Colonic mucosa (tissue), 4 donors: ENCODE data around the gene FDXACB1. TPM values are rescaled to one million over a fixed set of nuclear protein-coding genes. Genes with fewer than 3 reads are reported as not detected.

Experiments used
- DNase-seq: peaks from one replicate; pipeline ENCODE4 v3.0.0-alpha.2; 2020
- H3K27ac ChIP-seq: fragments of 200-600 bp; one replicate; pipeline ENCODE4 v1.8.0; 2021
- H3K27me3 ChIP-seq: fragments of 200-600 bp; one replicate; pipeline ENCODE4 v1.8.0; 2021
- H3K36me3 ChIP-seq: fragments of 200-600 bp; one replicate; pipeline ENCODE4 v1.8.0; 2021
- H3K4me1 ChIP-seq: fragments of 200-600 bp; one replicate; pipeline ENCODE4 v1.8.0; 2021; ENCODE audit warnings: mild to moderate bottlenecking
- H3K4me3 ChIP-seq: fragments of 200-600 bp; one replicate; pipeline ENCODE4 v1.8.0; 2021
- H3K9ac ChIP-seq, 2 donors: one replicate each; pipeline ENCODE4 v1.7.0; 2013; ENCODE audit warnings: control low read depth in 2 of 2, low read depth in 2 of 2, low read length in 2 of 2
- H3K9me3 ChIP-seq: fragments of 200-600 bp; one replicate; pipeline ENCODE4 v1.8.0; 2021
- intact Hi-C: fragments of 100-400 bp; cut with DNase I; formaldehyde crosslinking; loops from one replicate; pipeline ENCODE4 v1.14.1; 2022
- total RNA-seq, 2 donors: library from RNA; stranded (reverse); fragmentation: NEBNext Ultra II Directional in 1 of 2; extraction: Animal tissue kit (Norgen Biotek cat#: 25700) in 1 of 2; gene quantifications; one replicate each; pipeline ENCODE4 v1.2.1, GENCODE V29; 2021
- TF ChIP-seq, protein P1 (sequence below): fragments of 200-600 bp; IDR thresholded peaks from one replicate; pipeline ENCODE4 v1.8.0; 2022; ENCODE audit warnings: antibody characterized with exemption, mild to moderate bottlenecking
- donor health status: healthy.
- donor health status: DM: no; HTN: no; CAD: no.
- donor health status: DM: no; HTN: no; CAD: no.

FDXACB1 gene
- total RNA-seq, 2 donors from 2014 or later: 1.6 to 2.1 TPM

DNA sequence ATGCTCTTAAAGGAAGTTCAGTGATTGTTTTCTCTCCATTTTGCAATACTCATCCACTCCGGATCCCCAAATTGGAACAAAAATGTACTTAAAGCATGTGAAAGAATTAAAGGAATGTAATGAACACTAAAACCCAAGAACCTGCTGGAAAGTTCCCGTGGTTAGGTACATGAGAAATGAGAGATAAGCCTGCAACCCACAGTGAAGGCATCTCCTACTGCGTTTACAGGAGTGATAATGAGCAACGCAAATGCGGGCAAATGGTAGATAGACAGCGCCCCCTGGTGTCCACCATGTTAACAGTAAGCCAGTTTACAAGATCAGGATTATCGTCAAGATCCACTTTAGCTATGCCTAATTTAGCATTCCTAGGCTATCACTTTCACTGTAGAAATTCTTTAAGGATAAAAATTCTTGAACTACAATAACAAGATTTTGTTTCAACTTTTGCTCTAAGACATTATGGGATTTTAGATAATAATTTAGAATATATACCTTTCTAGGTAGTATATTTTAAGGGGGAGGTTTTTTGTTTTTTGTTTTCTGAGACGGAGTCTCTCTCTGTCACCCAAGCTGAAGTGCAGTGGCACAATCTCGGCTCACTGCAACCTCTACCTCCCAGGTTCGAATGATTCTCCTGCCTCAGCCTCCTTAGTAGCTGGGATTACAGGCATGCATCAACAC lies 37.5 kb downstream of the FDXACB1 start:
- TF ChIP-seq, protein P1, sequence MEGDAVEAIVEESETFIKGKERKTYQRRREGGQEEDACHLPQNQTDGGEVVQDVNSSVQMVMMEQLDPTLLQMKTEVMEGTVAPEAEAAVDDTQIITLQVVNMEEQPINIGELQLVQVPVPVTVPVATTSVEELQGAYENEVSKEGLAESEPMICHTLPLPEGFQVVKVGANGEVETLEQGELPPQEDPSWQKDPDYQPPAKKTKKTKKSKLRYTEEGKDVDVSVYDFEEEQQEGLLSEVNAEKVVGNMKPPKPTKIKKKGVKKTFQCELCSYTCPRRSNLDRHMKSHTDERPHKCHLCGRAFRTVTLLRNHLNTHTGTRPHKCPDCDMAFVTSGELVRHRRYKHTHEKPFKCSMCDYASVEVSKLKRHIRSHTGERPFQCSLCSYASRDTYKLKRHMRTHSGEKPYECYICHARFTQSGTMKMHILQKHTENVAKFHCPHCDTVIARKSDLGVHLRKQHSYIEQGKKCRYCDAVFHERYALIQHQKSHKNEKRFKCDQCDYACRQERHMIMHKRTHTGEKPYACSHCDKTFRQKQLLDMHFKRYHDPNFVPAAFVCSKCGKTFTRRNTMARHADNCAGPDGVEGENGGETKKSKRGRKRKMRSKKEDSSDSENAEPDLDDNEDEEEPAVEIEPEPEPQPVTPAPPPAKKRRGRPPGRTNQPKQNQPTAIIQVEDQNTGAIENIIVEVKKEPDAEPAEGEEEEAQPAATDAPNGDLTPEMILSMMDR: peak; percentile 89
- intact Hi-C loops: loop anchor here (5.0 kb wide), 2 partner anchors 64 to 274 kb away; no protein-coding TSS in a partner anchor
- H3K27me3 ChIP-seq: no peaks in the 10 kb centered on the region
- no peaks in the 10 kb centered on the region for H3K9me3 ChIP-seq
- H3K4me3 ChIP-seq: no peak overlapping the region
- no peaks in the 10 kb centered on the region for H3K4me1 ChIP-seq
- H3K9ac ChIP-seq: no peak overlapping the region
- DNase-seq: peak; percentile 91
- no peak overlapping the region for H3K27ac ChIP-seq
- no peaks in the 10 kb centered on the region for H3K36me3 ChIP-seq

DNA sequence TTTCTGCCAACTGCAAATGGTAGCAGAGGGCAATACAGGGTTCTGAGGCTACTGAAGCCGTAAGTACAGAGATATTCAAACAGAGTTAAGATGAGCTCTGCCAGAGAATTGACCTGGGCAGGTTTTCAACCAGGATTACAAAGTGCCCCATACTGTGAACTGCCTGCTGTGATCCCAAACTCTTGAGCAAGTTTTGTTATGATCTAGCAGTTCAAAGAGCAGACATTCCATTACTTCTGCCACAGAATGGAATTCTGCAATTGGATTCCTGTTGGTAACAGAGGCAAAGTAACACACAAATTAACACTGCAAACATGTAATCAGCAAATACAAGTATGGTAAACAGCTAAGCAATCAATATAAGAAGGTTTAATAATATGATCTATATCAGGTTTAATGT lies 38.8 kb downstream of the FDXACB1 start:
- intact Hi-C loops: loop anchor here (5.0 kb wide), 2 partner anchors 63 to 273 kb away; no protein-coding TSS in a partner anchor
- no peaks in the 10 kb centered on the region for H3K36me3 ChIP-seq
- H3K4me3 ChIP-seq: no peak overlapping the region
- no peaks in the 10 kb centered on the region for H3K9me3 ChIP-seq
- TF ChIP-seq, protein P1: no peak
- no peak for DNase-seq
- no peak overlapping the region for H3K9ac ChIP-seq
- no peaks in the 10 kb centered on the region for H3K27me3 ChIP-seq
- no peak overlapping the region for H3K27ac ChIP-seq
- H3K4me1 ChIP-seq: no peaks in the 10 kb centered on the region

DNA sequence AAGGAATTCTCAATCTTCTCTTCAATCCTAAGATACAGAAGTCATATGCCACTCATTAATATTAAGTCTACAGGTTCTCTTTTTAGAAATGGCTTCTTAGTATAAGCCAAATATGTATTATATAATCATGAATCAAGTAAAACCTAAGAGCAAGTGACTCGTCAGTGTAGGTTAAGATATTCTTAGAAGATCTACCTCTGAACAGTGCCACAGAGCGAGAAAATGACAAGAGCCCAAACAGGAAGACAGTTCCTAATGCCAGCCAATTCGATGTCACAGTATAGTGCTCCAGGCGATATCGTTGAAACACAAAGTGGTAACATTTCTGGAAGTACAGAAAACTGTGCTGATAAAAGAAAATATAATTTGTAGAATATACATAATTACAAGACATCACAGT lies 40.9 kb downstream of the FDXACB1 start:
- no peak for DNase-seq
- TF ChIP-seq, protein P1: no peak
- Histone ChIP-seq H3K4me3 (no peak overlapping the region), H3K27ac (no peak overlapping the region), H3K9me3 (no peaks in the 10 kb centered on the region), H3K36me3 (no peaks in the 10 kb centered on the region), H3K9ac (no peak overlapping the region), H3K4me1 (no peaks in the 10 kb centered on the region), H3K27me3 (no peaks in the 10 kb centered on the region)
- intact Hi-C loops: loop anchor here (5.0 kb wide), 1 partner anchor 251 kb away; no protein-coding TSS in a partner anchor

DNA sequence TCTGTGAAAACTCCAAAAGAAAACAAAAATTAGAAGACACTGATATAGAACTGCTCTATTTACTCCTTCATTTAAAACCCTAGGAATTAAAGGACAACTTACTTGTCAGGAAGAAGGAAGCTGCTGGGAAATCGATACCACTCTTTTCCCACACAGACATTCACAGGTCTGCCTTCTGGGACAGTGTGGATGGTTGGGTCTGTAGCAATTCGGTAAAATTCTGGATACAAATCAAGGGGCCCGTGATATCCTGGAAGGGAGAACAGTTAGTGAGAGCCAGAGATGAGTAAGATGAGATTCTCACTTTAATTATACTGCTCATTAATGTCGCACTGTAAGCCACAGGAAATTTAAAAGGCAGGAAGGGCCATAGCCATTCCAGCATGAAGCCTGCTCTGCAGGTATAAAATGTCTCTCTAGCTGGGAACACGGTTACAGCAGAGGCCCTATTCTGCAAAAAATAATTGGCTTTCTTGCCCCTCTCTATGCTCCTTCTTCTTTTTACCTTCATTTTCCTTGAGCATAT lies 41.5 kb downstream of the FDXACB1 start:
- TF ChIP-seq, protein P1: no peak
- Histone ChIP-seq H3K4me1 (no peaks in the 10 kb centered on the region), H3K27me3 (no peaks in the 10 kb centered on the region), H3K9me3 (no peaks in the 10 kb centered on the region), H3K4me3 (no peak overlapping the region), H3K9ac (no peak overlapping the region), H3K27ac (no peak overlapping the region), H3K36me3 (no peaks in the 10 kb centered on the region)
- no peak for DNase-seq
- intact Hi-C loops: loop anchor here (5.0 kb wide), 1 partner anchor 250 kb away; no protein-coding TSS in a partner anchor

DNA sequence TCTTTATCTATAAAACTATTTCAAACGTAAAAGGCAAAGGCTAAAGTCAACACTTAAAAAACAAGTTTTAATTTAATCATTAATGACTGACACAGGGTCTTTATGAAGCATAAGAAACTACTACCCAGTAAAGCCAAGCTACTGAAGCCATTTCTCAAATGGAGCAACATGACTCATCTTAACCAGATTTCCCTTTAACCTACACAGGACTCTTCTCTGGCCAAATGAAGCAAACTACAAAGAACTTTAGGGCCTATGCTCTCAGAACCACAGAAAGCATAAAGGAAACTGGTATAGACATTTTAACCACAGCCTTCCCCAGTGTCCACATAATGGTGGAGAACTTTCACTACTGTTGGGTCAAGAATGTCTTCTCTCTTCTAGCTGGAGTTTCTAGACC lies 42.2 kb downstream of the FDXACB1 start:
- no peak overlapping the region for H3K27ac ChIP-seq
- H3K36me3 ChIP-seq: no peaks in the 10 kb centered on the region
- H3K4me3 ChIP-seq: no peak overlapping the region
- intact Hi-C loops: loop anchor here (5.0 kb wide), 1 partner anchor 249 kb away; no protein-coding TSS in a partner anchor
- no peaks in the 10 kb centered on the region for H3K9me3 ChIP-seq
- no peaks in the 10 kb centered on the region for H3K4me1 ChIP-seq
- no peak overlapping the region for H3K9ac ChIP-seq
- TF ChIP-seq, protein P1: no peak
- no peak for DNase-seq
- no peaks in the 10 kb centered on the region for H3K27me3 ChIP-seq
